Endothelial cell of umbilical vein (primary cell): ENCODE data around the gene CUL9. TPM values are rescaled to one million over a fixed set of nuclear protein-coding genes. Genes with fewer than 3 reads are reported as not detected.
A peak's percentile ranks its signal among the peaks of the same experiment; 100 is the strongest.

Source experiments
- BruUV-seq: library from RNA; stranded (reverse); fragments of 400-500 nt; replicated peaks from 2 replicates; lab custom pipeline; 2021; lab: Mats Ljungman, UMichigan
- CTCF ChIA-PET: fragments of 300-600, 350-600 bp; sonication (Branson Sonifier 250); formaldehyde crosslinking; loops from one replicate; lab custom pipeline; 2021; ENCODE audit warnings: antibody characterized with exemption, inconsistent platforms; lab: Charles Lee
- POLR2A ChIA-PET: fragments of 300-600, 350-600 bp; sonication (Branson Sonifier 250); formaldehyde crosslinking; loops from one replicate; lab custom pipeline; 2021; ENCODE audit warnings: antibody characterized with exemption, inconsistent platforms; lab: Charles Lee
- DNase-seq: peaks from one replicate; pipeline ENCODE4 v3.0.0-alpha.2; 2011; ENCODE audit warnings: low read depth, low spot score
- FAIRE-seq: peaks from 2 replicates; lab custom pipeline; 2011; peaks lifted over from hg19 to GRCh38; lab: Jason Lieb, UNC
- H2AFZ ChIP-seq: 2 replicates; pipeline ENCODE4 v1.6.0; 2012; ENCODE audit warnings: low read depth, low read length, control low read depth, inconsistent platforms
- H3K27ac ChIP-seq: 2 replicates; pipeline ENCODE4 v1.5.1; 2011; ENCODE audit warnings: low read depth, mild to moderate bottlenecking, control low read depth, low read length, moderate library complexity; ENCODE audit not compliant: insufficient read depth
- H3K27me3 ChIP-seq, 2 experiments: 2 replicates each; pipeline versions ENCODE4 v1.6.0 to v1.6.1; 2011; ENCODE audit warnings: low read length in 2 of 2, mixed read lengths in 1 of 2; ENCODE audit not compliant: control insufficient read depth in 2 of 2, insufficient read depth in 2 of 2
- H3K36me3 ChIP-seq, 2 experiments: 2 replicates in 1 of 2; 3 replicates in 1 of 2; pipeline ENCODE4 v1.5.1; 2011; ENCODE audit warnings: low read length in 2 of 2, mild to moderate bottlenecking in 1 of 2, moderate library complexity in 1 of 2; ENCODE audit not compliant: control insufficient read depth in 2 of 2, insufficient read depth in 2 of 2; ENCODE audit errors: extremely low read depth in 1 of 2
- H3K4me1 ChIP-seq: 3 replicates; pipeline ENCODE4 v1.5.1; 2011; ENCODE audit warnings: mild to moderate bottlenecking, low read length; ENCODE audit not compliant: control insufficient read depth, insufficient read depth; ENCODE audit errors: extremely low read depth
- H3K4me2 ChIP-seq: 2 replicates; pipeline ENCODE4 v1.6.1; 2011; ENCODE audit warnings: low read length, control low read depth, mixed read lengths; ENCODE audit not compliant: insufficient read depth
- H3K4me3 ChIP-seq, 3 experiments: fragments of 200-600 bp in 1 of 3; sonication (generic), shearing (Covaris generic) in 1 of 3; replicated peaks in 1 of 3; 2 replicates each; pipeline ENCODE4 v1.5.1; 2011 to 2016; ENCODE audit warnings: control low read depth in 3 of 3, low read length in 3 of 3, mild to moderate bottlenecking in 2 of 3, inconsistent platforms in 1 of 3, low read depth in 1 of 3, moderate library complexity in 1 of 3; ENCODE audit not compliant: insufficient read depth in 1 of 3
- H3K79me2 ChIP-seq: 2 replicates; pipeline ENCODE4 v1.6.0; 2012; ENCODE audit warnings: low read length, inconsistent platforms; ENCODE audit not compliant: control insufficient read depth, insufficient read depth
- H3K9ac ChIP-seq: replicated peaks from 2 replicates; pipeline ENCODE3; 2011; ENCODE audit warnings: low read length, control low read depth; ENCODE audit not compliant: insufficient read depth; ENCODE audit errors: extremely low read depth
- H3K9me1 ChIP-seq: replicated peaks from 3 replicates; pipeline ENCODE4 v1.6.0; 2011; ENCODE audit warnings: mild to moderate bottlenecking, low read length; ENCODE audit not compliant: control insufficient read depth, insufficient read depth; ENCODE audit errors: extremely low read depth
- H3K9me3 ChIP-seq: replicated peaks from 2 replicates; pipeline ENCODE4 v1.5.1; 2012; ENCODE audit warnings: low read length, inconsistent platforms; ENCODE audit not compliant: control insufficient read depth, insufficient read depth
- H4K20me1 ChIP-seq: replicated peaks from 2 replicates; pipeline ENCODE3; 2011; ENCODE audit warnings: mild to moderate bottlenecking, low read length; ENCODE audit not compliant: control insufficient read depth, insufficient read depth; ENCODE audit errors: extremely low read depth
- CTCF ChIP-seq, 2 donors: IDR thresholded peaks; 1 replicate in 1 of 2; 2 replicates in 1 of 2; pipeline ENCODE4 v1.5.1; 2011; ENCODE audit warnings: low read length in 2 of 2, mild to moderate bottlenecking in 2 of 2, moderate library complexity in 2 of 2, control low read depth in 1 of 2, inconsistent platforms in 1 of 2, low read depth in 1 of 2; ENCODE audit not compliant: insufficient read depth in 1 of 2; ENCODE audit errors: extremely low read depth in 1 of 2
- FOS ChIP-seq: IDR thresholded peaks from 2 replicates; pipeline ENCODE4 v1.6.1; 2011; ENCODE audit warnings: mild to moderate bottlenecking, low read length, moderate library complexity, borderline replicate concordance; ENCODE audit not compliant: insufficient read depth
- JUN ChIP-seq: IDR thresholded peaks from 2 replicates; pipeline ENCODE4 v1.6.1; 2011; ENCODE audit warnings: borderline replicate concordance, low read depth; ENCODE audit not compliant: insufficient read length, insufficient read depth
- MYC ChIP-seq: IDR thresholded peaks from one replicate; pipeline ENCODE4 v1.6.1; 2011; ENCODE audit warnings: mild to moderate bottlenecking, low read depth, low read length
- POLR2A ChIP-seq: IDR thresholded peaks from 2 replicates; pipeline ENCODE4 v1.6.1; 2012; ENCODE audit warnings: low read depth, mild to moderate bottlenecking, control low read depth, low read length
- POLR2AphosphoS5 ChIP-seq: IDR thresholded peaks from 2 replicates; pipeline ENCODE4 v1.6.1; 2012; ENCODE audit warnings: low read depth, mild to moderate bottlenecking, control low read depth, low read length, moderate library complexity; ENCODE audit not compliant: insufficient read depth
- dilution Hi-C: fragments of 300-500 bp; cut with MboI; formaldehyde crosslinking; loops from one replicate; pipeline ENCODE4 v1.15.0; 2019; ENCODE audit warnings: low sequenced_read_pairs; ENCODE audit not compliant: extremely low pct_ligation_motif_present
- intact Hi-C: fragments of 100-400 bp; cut with micrococcal nuclease; formaldehyde crosslinking; loops from one replicate; pipeline ENCODE4 v1.10.0; 2022
- polyA plus RNA-seq, 4 experiments: library from polyadenylated mRNA; depleted of rRNA in 3 of 4; stranded (reverse) in 3 of 4; unstranded in 1 of 4; fragments of >200 nt; gene quantifications; 2 replicates each; pipeline versions ENCODE4 v1.2.1 to v1.2.3, GENCODE V29; 2011 to 2012; ENCODE audit warnings: missing spikeins in 1 of 4
- total RNA-seq: library from RNA; stranded (reverse); gene quantifications from 2 replicates; pipeline ENCODE4 v1.2.3, GENCODE V29; 2021

The CUL9 gene
- total and polyA plus RNA-seq, 2 donors (not counting 3 experiments of a cell fraction or from before 2014, with no cell fraction given), result 38.7 to 46.0 TPM

- H3K4me2 ChIP-seq, result peak overlapping the region; percentile 79
- ChIA-PET POLR2A (no interaction called here), CTCF (interaction anchor here (0.7 to 3.6 kb wide), 4 partner anchors 30 to 196 kb away, joined by 3 to 17 read pairs (median 3); partner anchors contain the start of genes DNPH1 and ZNF318)
- FAIRE-seq (no peak), DNase-seq (no peak)
- H3K9me1 ChIP-seq, result no peaks in the 10 kb centered on the region
- H3K27me3 ChIP-seq, result no peaks in the 10 kb centered on the region
- H3K79me2 ChIP-seq, result peaks cover 40% of the 10 kb centered on the region
- TF ChIP-seq POLR2AphosphoS5 (no peak), FOS (no peak), JUN (no peak), MYC (no peak)
- BruUV-seq, result TSS peak; percentile 55
- dilution Hi-C loops, result no loop called here
- no peaks in the 10 kb centered on the region for H3K9me3 ChIP-seq
- H4K20me1 ChIP-seq, result peaks cover 2% of the 10 kb centered on the region
- H3K9ac ChIP-seq, result peak overlapping the region; percentile 14
- peaks cover 25% of the 10 kb centered on the region for H3K4me1 ChIP-seq
- intact Hi-C loops, result loop anchor here (1.0 to 5.0 kb wide), 5 partner anchors 56 to 427 kb away; partner anchors contain the start of genes DNPH1, KLHDC3, TBCC and ZNF318
- H3K27ac ChIP-seq, result peak overlapping the region; percentile 76
- H2AFZ ChIP-seq, result no peak overlapping the region
- peaks cover 9 to 22% of the 10 kb centered on the region in 2 experiments for H3K36me3 ChIP-seq
- H3K4me3 ChIP-seq, result peak overlapping the region in 2 of 3 experiments; percentile 41 to 58
Observed at GRCh38 chr6:43173591-43174262, 8.3 kb upstream of the CUL9 start.

GRCh38 chr6:43174263-43175112 lies 7.5 kb upstream of the CUL9 start:
- ChIA-PET CTCF (interaction anchor here (0.7 to 3.6 kb wide), 4 partner anchors 31 to 195 kb away, joined by 3 to 17 read pairs (median 3); partner anchors contain the start of genes DNPH1 and ZNF318), POLR2A (no interaction called here)
- Histone ChIP-seq H3K4me1 (peaks cover 25% of the 10 kb centered on the region), H3K27ac (peak overlapping the region; percentile 76), H3K4me3 (peak overlapping the region in 2 of 3 experiments; percentile 40 to 41), H3K36me3 (peaks cover 13 to 28% of the 10 kb centered on the region in 2 experiments), H3K27me3 (no peaks in the 10 kb centered on the region), H3K9ac (peak overlapping the region; percentile 52), H4K20me1 (peaks cover 2% of the 10 kb centered on the region), H3K79me2 (peaks cover 40% of the 10 kb centered on the region), H3K4me2 (peak overlapping the region; percentile 79), H3K9me1 (no peaks in the 10 kb centered on the region), H2AFZ (peak overlapping the region; percentile 68), H3K9me3 (no peaks in the 10 kb centered on the region)
- intact Hi-C loops (loop anchor here (1.0 to 5.0 kb wide), 4 partner anchors 73 to 428 kb away; partner anchors contain the start of genes KLHDC3, TBCC and ZNF318), dilution Hi-C loops (no loop called here)
- FAIRE-seq, result peak; percentile 98
- peak; percentile 78 for TF ChIP-seq POLR2A
- no peak for TF ChIP-seq MYC
- TF ChIP-seq FOS, result peak; percentile 60
- no peak for TF ChIP-seq JUN
- peak; percentile 61 for TF ChIP-seq POLR2AphosphoS5
- peak in 1 of 2 donors; percentile 28 for TF ChIP-seq CTCF (IDR thresholded peaks at IDR 0.05; ENCODE audit: extremely low read depth in 1 of 2, insufficient read depth in 1 of 2, low read depth in 1 of 2, low read length in 2 of 2)
- peak; percentile 99 for DNase-seq
- no TSS peak for BruUV-seq
